IMR-90 (cell line): ENCODE results near the gene NAV2.

ENCODE experiments used
- CEBPB ChIP-seq: IDR thresholded peaks from 2 replicates; pipeline ENCODE4 v1.6.1; 2012; ENCODE audit warnings: low read depth, low read length, improper control_type of control experiment
- CHD1 ChIP-seq: IDR thresholded peaks from 2 replicates; pipeline ENCODE4 v1.6.1; 2012; ENCODE audit warnings: low read depth, low read length, improper control_type of control experiment
- CTCF ChIP-seq: conservative IDR thresholded peaks from 2 replicates; pipeline ENCODE4 v1.5.1; 2012; ENCODE audit warnings: mild to moderate bottlenecking, low read depth, low read length, improper control_type of control experiment
- FOS ChIP-seq: fragments of 150-350 bp; IDR thresholded peaks from 2 replicates; pipeline ENCODE4 v1.6.1; 2016; ENCODE audit warnings: low read depth, low read length
- MXI1 ChIP-seq: IDR thresholded peaks from 2 replicates; pipeline ENCODE4 v1.6.1; 2012; ENCODE audit warnings: low read depth, mild to moderate bottlenecking, low read length, moderate library complexity, borderline replicate concordance
- NFE2L2 ChIP-seq: fragments of 150-350 bp; IDR thresholded peaks from 2 replicates; pipeline ENCODE4 v1.6.1; 2016; ENCODE audit warnings: low read depth, mild to moderate bottlenecking, low read length
- POLR2A ChIP-seq: IDR thresholded peaks from 2 replicates; pipeline ENCODE4 v1.6.1; 2012; ENCODE audit warnings: mild to moderate bottlenecking, low read depth, low read length
- RAD21 ChIP-seq: IDR thresholded peaks from 2 replicates; pipeline ENCODE4 v1.6.1; 2012; ENCODE audit warnings: low read length, improper control_type of control experiment
- RFX5 ChIP-seq: IDR thresholded peaks from 2 replicates; pipeline ENCODE4 v1.8.0; 2012; ENCODE audit warnings: low read depth, mild to moderate bottlenecking, low read length, moderate library complexity

- TF ChIP-seq RFX5 (no peak), POLR2A (no peak), CTCF (no peak), CHD1 (no peak), CEBPB (peak; percentile 34; the same call in 1 of the 2 replicates), RAD21 (no peak), FOS (no peak), MXI1 (no peak), NFE2L2 (no peak)
Observed at GRCh38 chr11:19698493-19699292, 13.9 kb upstream of the NAV2 start.
